IMR-90 (cell line): ENCODE data around the gene NDUFV2. TPM values are rescaled to one million over a fixed set of nuclear protein-coding genes. Genes with fewer than 3 reads are reported as not detected.

Experiments
- ATAC-seq: fragments of 200-7000 bp; cut with Tn5 transposase; 2 replicates; pipeline ENCODE4 v1.9.1; 2020; ENCODE audit warnings: low read depth, mild to moderate bottlenecking, moderate library complexity
- BruUV-seq: library from RNA; stranded (reverse); fragments of 400-500 nt; replicated peaks from 2 replicates; lab custom pipeline; 2021; lab: Mats Ljungman, UMichigan
- CTCF ChIA-PET: fragments of 300-600 bp; formaldehyde crosslinking; extraction: SDS; loops from one replicate; lab custom pipeline; 2021; ENCODE audit warnings: antibody characterized with exemption; lab: Yijun Ruan, JAX
- POLR2A ChIA-PET: fragments of 300-600 bp; sonication (Branson Sonifier 250); formaldehyde crosslinking; loops from one replicate; lab custom pipeline; 2022; ENCODE audit warnings: antibody characterized with exemption; ENCODE audit not compliant: unreplicated experiment; lab: Charles Lee
- DNase-seq: peaks from one replicate; pipeline ENCODE4 v3.0.0; 2013
- H2AFZ ChIP-seq: replicated peaks from 2 replicates; pipeline ENCODE3; 2013; ENCODE audit warnings: low read length, mild to moderate bottlenecking; ENCODE audit not compliant: poor library complexity
- H2AK5ac ChIP-seq: 2 replicates; pipeline ENCODE4 v1.6.1; 2013; ENCODE audit warnings: low read depth, low read length, inconsistent platforms
- H2AK9ac ChIP-seq: replicated peaks from 2 replicates; pipeline ENCODE3; 2013; ENCODE audit warnings: mild to moderate bottlenecking, low read depth, low read length, moderate library complexity; ENCODE audit not compliant: poor library complexity
- H2BK120ac ChIP-seq: 2 replicates; pipeline ENCODE4 v1.6.1; 2013; ENCODE audit warnings: low read depth, low read length, inconsistent platforms
- H2BK15ac ChIP-seq: 3 replicates; pipeline ENCODE4 v1.6.1; 2013; ENCODE audit warnings: low read depth, low read length, inconsistent platforms
- H2BK20ac ChIP-seq: 2 replicates; pipeline ENCODE4 v1.6.1; 2013; ENCODE audit warnings: low read depth, mild to moderate bottlenecking, inconsistent platforms, low read length, moderate library complexity
- H2BK5ac ChIP-seq: 2 replicates; pipeline ENCODE4 v1.6.1; 2013; ENCODE audit warnings: mild to moderate bottlenecking, low read depth, low read length, inconsistent platforms; ENCODE audit not compliant: poor library complexity, severe bottlenecking
- H3K14ac ChIP-seq: replicated peaks from 2 replicates; pipeline ENCODE4 v1.6.1; 2013; ENCODE audit warnings: low read depth, low read length, inconsistent platforms
- H3K18ac ChIP-seq: 2 replicates; pipeline ENCODE4 v1.6.1; 2013; ENCODE audit warnings: low read depth, low read length, control low read depth
- H3K23ac ChIP-seq: 2 replicates; pipeline ENCODE4 v1.6.1; 2013; ENCODE audit warnings: low read depth, low read length, inconsistent platforms
- H3K27ac ChIP-seq: 2 replicates; pipeline ENCODE4 v1.5.1; 2013; ENCODE audit warnings: mild to moderate bottlenecking, control low read depth, low read length; ENCODE audit not compliant: insufficient read depth
- H3K27me3 ChIP-seq: 2 replicates; pipeline ENCODE4 v1.6.1; 2013; ENCODE audit warnings: low read length; ENCODE audit not compliant: control insufficient read depth, insufficient read depth
- H3K36me3 ChIP-seq: 2 replicates; pipeline ENCODE4 v1.6.1; 2013; ENCODE audit warnings: low read length, mixed read lengths; ENCODE audit not compliant: control insufficient read depth, insufficient read depth
- H3K4ac ChIP-seq: 2 replicates; pipeline ENCODE4 v1.6.1; 2013; ENCODE audit warnings: low read depth, low read length, inconsistent platforms
- H3K4me1 ChIP-seq: 2 replicates; pipeline ENCODE4 v1.6.1; 2013; ENCODE audit warnings: low read length, mixed read lengths; ENCODE audit not compliant: control insufficient read depth, insufficient read depth
- H3K4me2 ChIP-seq: 2 replicates; pipeline ENCODE4 v1.6.1; 2013; ENCODE audit warnings: low read depth, mild to moderate bottlenecking, control low read depth, low read length, moderate library complexity
- H3K4me3 ChIP-seq: 2 replicates; pipeline ENCODE4 v1.5.1; 2013; ENCODE audit warnings: low read depth, mild to moderate bottlenecking, control low read depth, low read length, moderate library complexity; ENCODE audit not compliant: insufficient read depth
- H3K56ac ChIP-seq: 2 replicates; pipeline ENCODE4 v1.6.1; 2013; ENCODE audit warnings: low read length, inconsistent platforms; ENCODE audit not compliant: insufficient read depth; ENCODE audit errors: extremely low read depth
- H3K79me1 ChIP-seq, 2 experiments: 2 replicates each; pipeline ENCODE4 v1.6.1; 2013; ENCODE audit warnings: low read length in 2 of 2, inconsistent platforms in 1 of 2, low read depth in 1 of 2
- H3K9ac ChIP-seq: 2 replicates; pipeline ENCODE4 v1.6.1; 2013; ENCODE audit warnings: low read depth, low read length, control low read depth
- H3K9me1 ChIP-seq: 2 replicates; pipeline ENCODE4 v1.6.1; 2013; ENCODE audit warnings: low read length, inconsistent platforms; ENCODE audit not compliant: insufficient read depth
- H3K9me3 ChIP-seq: 2 replicates; pipeline ENCODE4 v1.6.1; 2013; ENCODE audit warnings: low read length; ENCODE audit not compliant: control insufficient read depth, insufficient read depth
- H4K20me1 ChIP-seq: 2 replicates; pipeline ENCODE4 v1.6.1; 2013; ENCODE audit warnings: low read length, inconsistent platforms; ENCODE audit not compliant: insufficient read depth
- H4K5ac ChIP-seq: 2 replicates; pipeline ENCODE4 v1.6.1; 2013; ENCODE audit warnings: mild to moderate bottlenecking, low read depth, low read length, control low read depth
- H4K8ac ChIP-seq, 2 experiments: 2 replicates each; pipeline ENCODE4 v1.6.1; 2013; ENCODE audit warnings: low read depth in 2 of 2, low read length in 2 of 2, control low read depth in 1 of 2, inconsistent platforms in 1 of 2
- H4K91ac ChIP-seq: 2 replicates; pipeline ENCODE4 v1.6.1; 2013; ENCODE audit warnings: low read depth, low read length, inconsistent platforms; ENCODE audit not compliant: insufficient read depth
- CEBPB ChIP-seq: IDR thresholded peaks from 2 replicates; pipeline ENCODE4 v1.6.1; 2012; ENCODE audit warnings: low read depth, low read length, improper control_type of control experiment
- MXI1 ChIP-seq: IDR thresholded peaks from 2 replicates; pipeline ENCODE4 v1.6.1; 2012; ENCODE audit warnings: low read depth, mild to moderate bottlenecking, low read length, moderate library complexity, borderline replicate concordance
- NFE2L2 ChIP-seq: fragments of 150-350 bp; IDR thresholded peaks from 2 replicates; pipeline ENCODE4 v1.6.1; 2016; ENCODE audit warnings: low read depth, mild to moderate bottlenecking, low read length
- SMC3 ChIP-seq: fragments of 150-350 bp; IDR thresholded peaks from 2 replicates; pipeline ENCODE4 v1.6.1; 2016; ENCODE audit warnings: low read depth, mild to moderate bottlenecking, antibody characterized with exemption, low read length, moderate library complexity
- USF2 ChIP-seq: fragments of 150-350 bp; IDR thresholded peaks from 2 replicates; pipeline ENCODE4 v1.6.1; 2017; ENCODE audit warnings: mild to moderate bottlenecking, antibody characterized with exemption, low read length, low read depth
- WGBS, 2 experiments: methylation state at CpG; one replicate each; pipeline versions ENCODE4 v1.1.5 to v1.1.7; 2013; ENCODE audit warnings: missing lambda C conversion rate in 2 of 2; ENCODE audit not compliant: insufficient read length in 1 of 2; ENCODE audit errors: extremely low coverage in 2 of 2; 5-methylcytosine and 5-hydroxymethylcytosine counted together
- dilution Hi-C: fragments of 300-500 bp; cut with HindIII; formaldehyde crosslinking; loops from one replicate; pipeline ENCODE4 v1.14.3; 2018; ENCODE audit warnings: low sequenced_read_pairs; ENCODE audit not compliant: unreplicated experiment
- in situ Hi-C: fragments of 300-500 bp; cut with MboI; formaldehyde crosslinking; loops from 3 replicates; pipeline ENCODE4 v1.14.3; 2019; ENCODE audit warnings: low sequenced_read_pairs, inconsistent platforms, mixed read lengths
- intact Hi-C: fragments of 100-400 bp; cut with micrococcal nuclease; formaldehyde crosslinking; loops from 2 replicates; pipeline ENCODE4 v1.10.0; 2022
- polyA plus RNA-seq, 3 experiments: library from polyadenylated mRNA; depleted of rRNA; stranded (reverse); fragments of >200 nt; gene quantifications; 2 replicates each; pipeline ENCODE4 v1.2.3, GENCODE V29; 2012; ENCODE audit warnings: low replicate concordance in 1 of 3
- total RNA-seq: library from RNA; depleted of rRNA; stranded (reverse); fragments of >200 nt; gene quantifications from 2 replicates; pipeline ENCODE4 v1.2.3, GENCODE V29; 2012
- TF ChIP-seq, protein P1 (sequence below): fragments of 150-350 bp; IDR thresholded peaks from 2 replicates; pipeline ENCODE4 v1.6.1; 2016; ENCODE audit warnings: low read depth, mild to moderate bottlenecking, low read length, moderate library complexity, borderline replicate concordance
- TF ChIP-seq, protein P2 (sequence below): conservative IDR thresholded peaks from 2 replicates; pipeline ENCODE4 v1.5.1; 2012; ENCODE audit warnings: mild to moderate bottlenecking, low read depth, low read length, improper control_type of control experiment

NDUFV2 gene
- total and polyA plus RNA-seq, 2 of the 4 experiments (the other 2 are of a cell fraction) = 106 to 126 TPM

DNA sequence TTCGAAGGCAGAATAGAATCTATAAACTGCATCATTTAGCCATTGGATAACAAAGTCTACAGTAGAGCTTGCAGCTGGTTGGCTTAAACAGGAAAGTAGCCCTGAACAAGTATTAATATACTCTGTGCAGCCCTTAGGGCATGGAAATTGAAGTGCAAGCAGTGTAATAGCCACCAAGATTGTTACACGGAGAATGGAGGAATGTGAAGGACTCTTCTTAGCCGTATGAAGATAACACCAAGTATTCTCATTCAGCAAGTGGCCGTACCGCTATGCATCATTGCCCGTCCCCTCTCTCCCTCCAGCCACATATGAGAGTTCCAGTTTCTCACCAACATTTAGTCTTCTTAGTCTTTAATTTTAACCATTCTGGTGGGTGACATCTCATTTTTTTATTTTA is 74.5 kb downstream of the NDUFV2 start:
- ChIA-PET CTCF (no interaction called here), POLR2A (no interaction called here)
- H2BK20ac ChIP-seq = no peak overlapping the region
- H3K4me2 ChIP-seq = no peak overlapping the region
- peaks cover 13% of the 10 kb centered on the region for H3K9me1 ChIP-seq
- H3K4me3 ChIP-seq = no peak overlapping the region
- H3K27ac ChIP-seq = no peak overlapping the region
- H2BK120ac ChIP-seq = no peak overlapping the region
- dilution Hi-C loops (no loop called here), intact Hi-C loops (no loop called here), in situ Hi-C loops (no loop called here)
- H4K5ac ChIP-seq = no peak overlapping the region
- H3K23ac ChIP-seq = no peak overlapping the region
- no peak overlapping the region for H4K8ac ChIP-seq
- no peaks in the 10 kb centered on the region for H3K9me3 ChIP-seq
- no peak overlapping the region for H3K14ac ChIP-seq
- TF ChIP-seq SMC3 = no peak
- TF ChIP-seq, protein P1, sequence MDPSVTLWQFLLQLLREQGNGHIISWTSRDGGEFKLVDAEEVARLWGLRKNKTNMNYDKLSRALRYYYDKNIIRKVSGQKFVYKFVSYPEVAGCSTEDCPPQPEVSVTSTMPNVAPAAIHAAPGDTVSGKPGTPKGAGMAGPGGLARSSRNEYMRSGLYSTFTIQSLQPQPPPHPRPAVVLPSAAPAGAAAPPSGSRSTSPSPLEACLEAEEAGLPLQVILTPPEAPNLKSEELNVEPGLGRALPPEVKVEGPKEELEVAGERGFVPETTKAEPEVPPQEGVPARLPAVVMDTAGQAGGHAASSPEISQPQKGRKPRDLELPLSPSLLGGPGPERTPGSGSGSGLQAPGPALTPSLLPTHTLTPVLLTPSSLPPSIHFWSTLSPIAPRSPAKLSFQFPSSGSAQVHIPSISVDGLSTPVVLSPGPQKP = no peak
- no peak for TF ChIP-seq NFE2L2
- TF ChIP-seq CEBPB = no peak
- no peak for TF ChIP-seq USF2
- TF ChIP-seq MXI1 = no peak
- TF ChIP-seq, protein P2, sequence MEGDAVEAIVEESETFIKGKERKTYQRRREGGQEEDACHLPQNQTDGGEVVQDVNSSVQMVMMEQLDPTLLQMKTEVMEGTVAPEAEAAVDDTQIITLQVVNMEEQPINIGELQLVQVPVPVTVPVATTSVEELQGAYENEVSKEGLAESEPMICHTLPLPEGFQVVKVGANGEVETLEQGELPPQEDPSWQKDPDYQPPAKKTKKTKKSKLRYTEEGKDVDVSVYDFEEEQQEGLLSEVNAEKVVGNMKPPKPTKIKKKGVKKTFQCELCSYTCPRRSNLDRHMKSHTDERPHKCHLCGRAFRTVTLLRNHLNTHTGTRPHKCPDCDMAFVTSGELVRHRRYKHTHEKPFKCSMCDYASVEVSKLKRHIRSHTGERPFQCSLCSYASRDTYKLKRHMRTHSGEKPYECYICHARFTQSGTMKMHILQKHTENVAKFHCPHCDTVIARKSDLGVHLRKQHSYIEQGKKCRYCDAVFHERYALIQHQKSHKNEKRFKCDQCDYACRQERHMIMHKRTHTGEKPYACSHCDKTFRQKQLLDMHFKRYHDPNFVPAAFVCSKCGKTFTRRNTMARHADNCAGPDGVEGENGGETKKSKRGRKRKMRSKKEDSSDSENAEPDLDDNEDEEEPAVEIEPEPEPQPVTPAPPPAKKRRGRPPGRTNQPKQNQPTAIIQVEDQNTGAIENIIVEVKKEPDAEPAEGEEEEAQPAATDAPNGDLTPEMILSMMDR = no peak
- H3K36me3 ChIP-seq = peaks cover 3% of the 10 kb centered on the region
- ATAC-seq (no peak), DNase-seq (no peak)
- no peak overlapping the region for H2AK5ac ChIP-seq
- H2BK15ac ChIP-seq = no peak overlapping the region
- H3K27me3 ChIP-seq = no peaks in the 10 kb centered on the region
- no peak overlapping the region for H2BK5ac ChIP-seq
- H3K4ac ChIP-seq = no peak overlapping the region
- no peak overlapping the region for H3K56ac ChIP-seq
- peaks cover 24 to 76% of the 10 kb centered on the region in 2 experiments for H3K79me1 ChIP-seq
- no peak overlapping the region for H3K18ac ChIP-seq
- peaks cover 53% of the 10 kb centered on the region for H4K20me1 ChIP-seq
- no peak overlapping the region for H2AK9ac ChIP-seq
- no peak overlapping the region for H3K9ac ChIP-seq
- H3K4me1 ChIP-seq = peaks cover 1% of the 10 kb centered on the region; the same call in 1 of the 2 replicates
- BruUV-seq = TSS peak; percentile 8
- H2AFZ ChIP-seq = no peak overlapping the region
- no CpG with 5 or more reads among the region's 6 CpGs for WGBS, 2 experiments
- H4K91ac ChIP-seq = no peak overlapping the region
